HepG2 (cell line): ENCODE data around the gene ANK3. TPM values are rescaled to one million over a fixed set of nuclear protein-coding genes. Genes with fewer than 3 reads are reported as not detected.

Experiments
- ATAC-seq: fragments of 200-7000 bp; cut with Tn5 transposase; 3 replicates; pipeline ENCODE4 v1.9.1; 2020; ENCODE audit warnings: mild to moderate bottlenecking, moderate library complexity
- BruUV-seq: library from RNA; stranded (reverse); fragments of 400-500 nt; replicated peaks from 2 replicates; lab custom pipeline; 2021; lab: Mats Ljungman, UMichigan
- CTCF ChIA-PET: fragments of 300-600 bp; formaldehyde crosslinking; extraction: SDS; loops from one replicate; lab custom pipeline; 2021; ENCODE audit warnings: low total read pairs, inconsistent platforms, low intra/inter-chr PET ratio; lab: Yijun Ruan, JAX
- POLR2A ChIA-PET: fragments of 350-600 bp; sonication (Branson Sonifier 250); formaldehyde crosslinking; loops from one replicate; lab custom pipeline; 2020; ENCODE audit warnings: antibody characterized with exemption, inconsistent platforms; lab: Yijun Ruan, JAX
- DNase-seq: peaks from one replicate; pipeline ENCODE4 v3.0.0-alpha.2; 2015; ENCODE audit warnings: low spot score
- FAIRE-seq: peaks from 3 replicates; lab custom pipeline; 2011; peaks lifted over from hg19 to GRCh38; lab: Jason Lieb, UNC
- H2AFZ ChIP-seq: one replicate; pipeline ENCODE4 v1.6.1; 2011; ENCODE audit warnings: low read length, inconsistent platforms
- H3K27ac ChIP-seq: fragments of 300-600 bp; 3 replicates; pipeline ENCODE4 v1.8.0; 2011; ENCODE audit warnings: mixed run types, mild to moderate bottlenecking, mixed read lengths, low read length, inconsistent platforms; ENCODE audit not compliant: insufficient read depth; ENCODE audit errors: extremely low read length
- H3K27me3 ChIP-seq, 2 experiments: fragments of 200-600 bp in 1 of 2; 2 replicates in 1 of 2; 3 replicates in 1 of 2; pipeline versions ENCODE4 v1.6.0 to v1.8.0; 2011; ENCODE audit warnings: low read length in 2 of 2, mild to moderate bottlenecking in 2 of 2, moderate library complexity in 2 of 2, inconsistent platforms in 1 of 2; ENCODE audit not compliant: insufficient read depth in 2 of 2, control insufficient read depth in 1 of 2
- H3K36me3 ChIP-seq, 2 experiments: fragments of 200-600 bp in 1 of 2; replicated peaks in 1 of 2; 2 replicates in 1 of 2; 3 replicates in 1 of 2; pipeline versions ENCODE4 v1.5.1 to v1.8.0; 2011; ENCODE audit warnings: low read length in 2 of 2, inconsistent platforms in 1 of 2; ENCODE audit not compliant: insufficient read depth in 2 of 2, control insufficient read depth in 1 of 2
- H3K4me1 ChIP-seq: 2 replicates; pipeline ENCODE4 v1.5.1; 2012; ENCODE audit warnings: low read length, inconsistent platforms; ENCODE audit not compliant: insufficient read depth
- H3K4me2 ChIP-seq: 2 replicates; pipeline ENCODE4 v1.6.0; 2011; ENCODE audit warnings: low read depth, low read length, inconsistent platforms
- H3K4me3 ChIP-seq, 3 experiments: fragments of 200-600 bp in 1 of 3; sonication (generic), shearing (Covaris generic) in 1 of 3; replicated peaks in 1 of 3; 2 replicates each; pipeline ENCODE4 v1.5.1; 2011 to 2016; ENCODE audit warnings: low read length in 3 of 3, inconsistent platforms in 2 of 3, low read depth in 2 of 3, mild to moderate bottlenecking in 2 of 3, control low read depth in 1 of 3, mixed read lengths in 1 of 3; ENCODE audit not compliant: insufficient read depth in 1 of 3
- H3K79me2 ChIP-seq: one replicate; pipeline ENCODE4 v1.6.1; 2011; ENCODE audit warnings: low read length, inconsistent platforms; ENCODE audit not compliant: insufficient read depth
- H3K9ac ChIP-seq: 2 replicates; pipeline ENCODE4 v1.6.0; 2011; ENCODE audit warnings: mild to moderate bottlenecking, low read depth, low read length, inconsistent platforms; ENCODE audit not compliant: insufficient read depth
- H3K9me3 ChIP-seq: 2 replicates; pipeline ENCODE4 v1.5.1; 2012; ENCODE audit warnings: mild to moderate bottlenecking, low read length
- H4K20me1 ChIP-seq: 2 replicates; pipeline ENCODE4 v1.6.0; 2011; ENCODE audit warnings: inconsistent platforms, mild to moderate bottlenecking, low read length, moderate library complexity; ENCODE audit not compliant: insufficient read depth
- AHR ChIP-seq: IDR thresholded peaks from 2 replicates; pipeline ENCODE4 v1.6.1; 2018; ENCODE audit warnings: missing genetic modification reagents, missing compliant biosample characterization
- ARID4A ChIP-seq: sonication (generic); formaldehyde crosslinking; IDR thresholded peaks from 2 replicates; pipeline ENCODE4 v1.5.0; 2020; ENCODE audit warnings: mild to moderate bottlenecking, missing genetic modification reagents, borderline replicate concordance
- ATF7 ChIP-seq, 2 experiments: fragments of 450-650 bp in 1 of 2; sonication (generic) in 1 of 2; formaldehyde crosslinking in 1 of 2; IDR thresholded peaks; 2 replicates each; pipeline versions ENCODE4 v1.4.0 to v1.6.1; 2016 to 2020; ENCODE audit warnings: antibody characterized with exemption in 1 of 2, mild to moderate bottlenecking in 1 of 2, missing genetic modification reagents in 1 of 2
- ZZZ3 ChIP-seq: sonication (generic); formaldehyde crosslinking; IDR thresholded peaks from 2 replicates; pipeline ENCODE4 v1.4.0; 2020; ENCODE audit warnings: missing genetic modification reagents, mild to moderate bottlenecking, borderline replicate concordance
- WGBS: methylation state at CpG from one replicate; pipeline ENCODE4 v1.1.6; 2017; ENCODE audit warnings: low lambda C conversion rate; 5-methylcytosine and 5-hydroxymethylcytosine counted together
- in situ Hi-C: cut with HindIII; loops from 2 replicates; pipeline ENCODE4 v1.10.0; 2017; ENCODE audit warnings: low pct_unique_long_range_greater_than_20kb; ENCODE audit not compliant: extremely low pct_ligation_motif_present
- intact Hi-C: fragments of 100-400 bp; cut with micrococcal nuclease; formaldehyde crosslinking; loops from one replicate; pipeline ENCODE4 v1.10.0; 2022; ENCODE audit not compliant: unreplicated experiment
- polyA plus RNA-seq, 8 experiments: library from polyadenylated mRNA; depleted of rRNA in 3 of 8; stranded (reverse) in 7 of 8; unstranded in 1 of 8; fragments of >200 nt; fragmentation: Illumina TruSeq in 4 of 8; extraction: Trizol in 4 of 8; gene quantifications; 2 replicates each; pipeline versions ENCODE4 v1.2.1 to v1.2.3, GENCODE V29; 2011 to 2016; ENCODE audit warnings: low read depth in 4 of 8, missing spikeins in 1 of 8, mixed read lengths in 1 of 8; ENCODE audit not compliant: insufficient read depth in 1 of 8
- total RNA-seq, 5 experiments: library from RNA; depleted of rRNA; stranded (reverse); fragments of >200 nt; fragmentation: Illumina TruSeq; extraction: Trizol; gene quantifications; 2 replicates each; pipeline ENCODE4 v1.2.3, GENCODE V29; 2016; ENCODE audit warnings: low read depth in 1 of 5

The ANK3 gene
- total and polyA plus RNA-seq, 2 of the 13 experiments (the other 11 are each of a cell fraction or from before 2014, with no cell fraction given) = not detected

GRCh38 chr10:60277656-60278055 is 112.0 kb downstream of the ANK3 start (continued):
- TF ChIP-seq ARID4A (CRISPR knock-in tag) = no peak
- no peak for TF ChIP-seq AHR (CRISPR knock-in tag)

- no TSS peak for BruUV-seq
- Histone ChIP-seq H3K27me3 (no peaks in the 10 kb centered on the region), H3K36me3 (no peaks in the 10 kb centered on the region), H3K27ac (no peak overlapping the region), H3K9ac (no peak overlapping the region), H3K4me1 (no peaks in the 10 kb centered on the region), H3K4me2 (no peak overlapping the region), H4K20me1 (0 out of 2 replicates have a peak, but pooled peaks cover 2% of the 10 kb centered on the region), H2AFZ (no peak overlapping the region), H3K4me3 (no peak overlapping the region), H3K9me3 (no peaks in the 10 kb centered on the region), H3K79me2 (no peaks in the 10 kb centered on the region)
- ATAC-seq (no peak), FAIRE-seq (no peak), DNase-seq (no peak)
- WGBS = 20% methylated on average over 2 of the region's 2 CpGs
- TF ChIP-seq ATF7 (IDR thresholded peaks at IDR 0.05) = 0 out of 2 replicates have a peak, but pooled peaks have one; percentile 19
- no peak for TF ChIP-seq ATF7 (CRISPR knock-in tag; IDR thresholded peaks at IDR 0.05)
- no peak for TF ChIP-seq ZZZ3 (CRISPR knock-in tag)
- POLR2A ChIA-PET = no interaction called here
- in situ Hi-C loops = no loop called here
- intact Hi-C loops = no loop called here
- CTCF ChIA-PET = no interaction called here
Observed at GRCh38 chr10:60276232-60276631, 113.4 kb downstream of the ANK3 start.
